ENCODE data around the gene CLCN7. TPM values are rescaled to one million over a fixed set of nuclear protein-coding genes. Genes with fewer than 3 reads are reported as not detected.
"Not testable (repeated sequence)": the region's sequence is repeated elsewhere in the genome, so short reads cannot be mapped to it uniquely, and the experiment has no call there.

The CLCN7 gene
- total and polyA plus RNA-seq, 4 experiments from 2014 or later, result 18.1 to 111 (median 67.3) TPM

- Histone ChIP-seq H3K4me1 (ENCODE audit: insufficient read depth, low read length) (peaks cover 25% of the 10 kb centered on the region), H3K9me3 (ENCODE audit: control insufficient read depth in 1 of 2, low read length in 2 of 2) (no peaks in the 10 kb centered on the region), H3K4me3 (ENCODE audit: low read length in 2 of 2) (peak overlapping the region in 1 of 2 donors; percentile 74), H3K27me3 (ENCODE audit: insufficient read depth, low read length) (no peaks in the 10 kb centered on the region), H3K36me3 (ENCODE audit: insufficient read depth, low read length) (no peaks in the 10 kb centered on the region), H3K27ac (ENCODE audit: low read depth, low read length) (peak overlapping the region; percentile 91)
- H3K27ac Mint-ChIP-seq, result peak overlapping the region; percentile 41 to 88 (median 77)
- H3K27me3 Mint-ChIP-seq, result peaks cover 0 to 3% of the 10 kb centered on the region in 2 donors
- peaks cover 0 to 3% of the 10 kb centered on the region in 2 donors for H3K36me3 Mint-ChIP-seq
- DNase-seq, result peak in 1 of 5 donors; percentile 7
- intact Hi-C loops (cut with micrococcal nuclease), result loop anchor here (2.0 kb wide), 2 partner anchors 61 to 139 kb away; partner anchors contain the start of genes CRAMP1 and IFT140
- ChIA-PET CTCF (ENCODE audit: partially characterized antibody) (no interaction called here), POLR2A (ENCODE audit: partially characterized antibody) (interaction anchor here (1.7 kb wide), 1 partner anchor 59 kb away, joined by 4 read pairs; the partner anchor contains the start of gene TMEM204)
- H3K9me3 Mint-ChIP-seq, result no peaks in the 10 kb centered on the region
- H3K4me3 Mint-ChIP-seq, result peak overlapping the region; percentile 67 to 84 (median 75)
- H3K4me1 Mint-ChIP-seq, result peaks cover 8 to 51% (median 33%) of the 10 kb centered on the region in 4 donors
Observed at GRCh38 chr16:1474082-1474795, 589 bp downstream of the CLCN7 start.

GRCh38 chr16:1472974-1473373 is 1.9 kb downstream of the CLCN7 start:
- no peak for DNase-seq
- Histone ChIP-seq H3K4me1 (ENCODE audit: insufficient read depth, low read length) (peaks cover 25% of the 10 kb centered on the region), H3K27ac (ENCODE audit: low read depth, low read length) (no peak overlapping the region), H3K27me3 (ENCODE audit: insufficient read depth, low read length) (no peaks in the 10 kb centered on the region), H3K9me3 (ENCODE audit: control insufficient read depth in 1 of 2, low read length in 2 of 2) (no peaks in the 10 kb centered on the region), H3K4me3 (ENCODE audit: low read length in 2 of 2) (no peak overlapping the region), H3K36me3 (ENCODE audit: insufficient read depth, low read length) (no peaks in the 10 kb centered on the region)
- intact Hi-C loops (cut with micrococcal nuclease), result no loop called here
- no peaks in the 10 kb centered on the region for H3K9me3 Mint-ChIP-seq
- ChIA-PET POLR2A (ENCODE audit: partially characterized antibody) (interaction anchor here (0.6 to 1.6 kb wide), 4 partner anchors 61 to 206 kb away, joined by 3 to 4 read pairs (median 3); partner anchors contain the start of gene TMEM204), CTCF (ENCODE audit: partially characterized antibody) (no interaction called here)
- peak overlapping the region; percentile 65 to 83 (median 79) for H3K4me3 Mint-ChIP-seq
- H3K27me3 Mint-ChIP-seq, result no peaks in the 10 kb centered on the region
- H3K27ac Mint-ChIP-seq, result peak overlapping the region in 6 of 7 donors; percentile 43 to 92 (median 82)
- peaks cover 0 to 3% of the 10 kb centered on the region in 2 donors for H3K36me3 Mint-ChIP-seq
- peaks cover 9 to 56% (median 33%) of the 10 kb centered on the region in 4 donors for H3K4me1 Mint-ChIP-seq

GRCh38 chr16:1471569-1472194 is 3.1 kb downstream of the CLCN7 start:
- H3K4me1 ChIP-seq (ENCODE audit: insufficient read depth, low read length), result peaks cover 25% of the 10 kb centered on the region
- no peaks in the 10 kb centered on the region for H3K36me3 ChIP-seq (ENCODE audit: insufficient read depth, low read length)
- DNase-seq, result no peak
- no peak overlapping the region for H3K27ac ChIP-seq (ENCODE audit: low read depth, low read length)
- H3K27me3 ChIP-seq (ENCODE audit: insufficient read depth, low read length), result no peaks in the 10 kb centered on the region
- Mint-ChIP-seq H3K27me3 (no peaks in the 10 kb centered on the region), H3K4me1 (peaks cover 9 to 62% (median 33%) of the 10 kb centered on the region in 4 donors), H3K27ac (peak overlapping the region in 1 of 7 donors; percentile 79), H3K36me3 (peaks cover 0 to 5% of the 10 kb centered on the region in 2 donors), H3K4me3 (peak overlapping the region in 2 of 8 donors; percentile 52 to 54), H3K9me3 (no peaks in the 10 kb centered on the region)
- H3K4me3 ChIP-seq (ENCODE audit: low read length in 2 of 2), result no peak overlapping the region
- intact Hi-C loops (cut with micrococcal nuclease), result no loop called here
- H3K9me3 ChIP-seq (ENCODE audit: control insufficient read depth in 1 of 2, low read length in 2 of 2), result no peaks in the 10 kb centered on the region
- ChIA-PET POLR2A (ENCODE audit: partially characterized antibody) (interaction anchor here (1.6 kb wide), 1 partner anchor 62 kb away, joined by 4 read pairs; the partner anchor contains the start of gene TMEM204), CTCF (ENCODE audit: partially characterized antibody) (no interaction called here)

- no peak overlapping the region for H3K27ac ChIP-seq (ENCODE audit: low read depth, low read length)
- no peaks in the 10 kb centered on the region for H3K36me3 ChIP-seq (ENCODE audit: insufficient read depth, low read length)
- intact Hi-C loops (cut with micrococcal nuclease), result no loop called here
- POLR2A ChIA-PET (ENCODE audit: partially characterized antibody), result no interaction called here
- peaks cover 0 to 5% of the 10 kb centered on the region in 2 donors for H3K36me3 Mint-ChIP-seq
- H3K27me3 Mint-ChIP-seq, result no peaks in the 10 kb centered on the region
- H3K9me3 ChIP-seq (ENCODE audit: control insufficient read depth in 1 of 2, low read length in 2 of 2), result no peaks in the 10 kb centered on the region
- peaks cover 9 to 59% (median 30%) of the 10 kb centered on the region in 4 donors for H3K4me1 Mint-ChIP-seq
- H3K27ac Mint-ChIP-seq, result peak overlapping the region in 2 of 7 donors; percentile 17 to 42
- H3K9me3 Mint-ChIP-seq, result peaks cover 0 to 1% (median 0%) of the 10 kb centered on the region in 8 donors
- no peak overlapping the region for H3K4me3 ChIP-seq (ENCODE audit: low read length in 2 of 2)
- no peak for DNase-seq
- H3K27me3 ChIP-seq (ENCODE audit: insufficient read depth, low read length), result no peaks in the 10 kb centered on the region
- peaks cover 22% of the 10 kb centered on the region for H3K4me1 ChIP-seq (ENCODE audit: insufficient read depth, low read length)
- peak overlapping the region in 1 of 8 donors; percentile 30 for H3K4me3 Mint-ChIP-seq
- CTCF ChIA-PET (ENCODE audit: partially characterized antibody), result interaction anchor here (1.2 kb wide), 1 partner anchor 107 kb away, joined by 4 read pairs; no protein-coding TSS in a partner anchor
Observed at GRCh38 chr16:1470481-1471251, 4.2 kb downstream of the CLCN7 start.

- peak overlapping the region in 3 of 8 donors; percentile 6 to 57 (median 11) for H3K4me3 Mint-ChIP-seq
- H3K36me3 Mint-ChIP-seq, result peaks cover 0 to 6% of the 10 kb centered on the region in 2 donors
- Histone ChIP-seq H3K4me1 (ENCODE audit: insufficient read depth, low read length) (peaks cover 17% of the 10 kb centered on the region), H3K9me3 (ENCODE audit: control insufficient read depth in 1 of 2, low read length in 2 of 2) (no peaks in the 10 kb centered on the region), H3K36me3 (ENCODE audit: insufficient read depth, low read length) (no peaks in the 10 kb centered on the region), H3K4me3 (ENCODE audit: low read length in 2 of 2) (no peak overlapping the region), H3K27me3 (ENCODE audit: insufficient read depth, low read length) (no peaks in the 10 kb centered on the region), H3K27ac (ENCODE audit: low read depth, low read length) (no peak overlapping the region)
- H3K27ac Mint-ChIP-seq, result peak overlapping the region in 1 of 7 donors; percentile 83
- CTCF ChIA-PET (ENCODE audit: partially characterized antibody), result interaction anchor here (1.2 kb wide), 1 partner anchor 106 kb away, joined by 4 read pairs; no protein-coding TSS in a partner anchor
- peaks cover 0 to 1% (median 0%) of the 10 kb centered on the region in 8 donors for H3K9me3 Mint-ChIP-seq
- no peak for DNase-seq
- no peaks in the 10 kb centered on the region for H3K27me3 Mint-ChIP-seq
- H3K4me1 Mint-ChIP-seq, result peaks cover 8 to 54% (median 27%) of the 10 kb centered on the region in 4 donors
- intact Hi-C loops (cut with micrococcal nuclease), result no loop called here
- POLR2A ChIA-PET (ENCODE audit: partially characterized antibody), result no interaction called here
Observed at GRCh38 chr16:1469693-1470201, 5.1 kb downstream of the CLCN7 start.

- H3K9me3 ChIP-seq (ENCODE audit: control insufficient read depth in 1 of 2, low read length in 2 of 2); H3K27ac Mint-ChIP-seq; intact Hi-C loops (cut with micrococcal nuclease); H3K27ac ChIP-seq (ENCODE audit: low read depth, low read length); H3K36me3 ChIP-seq (ENCODE audit: insufficient read depth, low read length); H3K27me3 Mint-ChIP-seq; POLR2A ChIA-PET (ENCODE audit: partially characterized antibody); H3K27me3 ChIP-seq (ENCODE audit: insufficient read depth, low read length); H3K36me3 Mint-ChIP-seq; H3K4me3 Mint-ChIP-seq; DNase-seq; H3K9me3 Mint-ChIP-seq; CTCF ChIA-PET (ENCODE audit: partially characterized antibody); H3K4me3 ChIP-seq (ENCODE audit: low read length in 2 of 2): not testable (repeated sequence)
- H3K4me1 Mint-ChIP-seq, result peaks cover 7 to 53% (median 25%) of the 10 kb centered on the region in 4 donors
- H3K4me1 ChIP-seq (ENCODE audit: insufficient read depth, low read length), result peaks cover 14% of the 10 kb centered on the region
Observed at GRCh38 chr16:1469141-1469540, 5.7 kb downstream of the CLCN7 start.
